Adrenal gland (tissue), 12 donors: Measurements from ENCODE around the gene GNMT. TPM values are rescaled to one million over a fixed set of nuclear protein-coding genes. Genes with fewer than 3 reads are reported as not detected.
A peak's percentile ranks its signal among the peaks of the same experiment; 100 is the strongest.

Source experiments
- DNase-seq, 7 donors: peaks; one replicate each; pipeline ENCODE4 v3.0.0-alpha.2; 2019 to 2020
- H3K27ac ChIP-seq, 5 donors: fragments of 200-600 bp; sonication (generic) in 4 of 5; 1 replicate in 3 of 5; 2 replicates in 2 of 5; pipeline versions ENCODE4 v1.5.1 to v1.8.0; 2016 to 2020; ENCODE audit warnings: mild to moderate bottlenecking in 1 of 5
- H3K27me3 ChIP-seq: fragments of 200-600 bp; 2 replicates; pipeline ENCODE4 v1.8.0; 2021
- H3K36me3 ChIP-seq, 2 donors: fragments of 200-600 bp; replicated peaks in 1 of 2; 1 replicate in 1 of 2; 2 replicates in 1 of 2; pipeline versions ENCODE4 v1.5.1 to v1.8.0; 2018 to 2022
- H3K4me1 ChIP-seq, 2 donors: fragments of 200-600 bp; replicated peaks in 1 of 2; 1 replicate in 1 of 2; 2 replicates in 1 of 2; pipeline versions ENCODE4 v1.5.1 to v1.8.0; 2018 to 2021
- H3K4me3 ChIP-seq, 4 donors: fragments of 200-600 bp; sonication (generic) in 3 of 4; one replicate each; pipeline ENCODE4 v1.5.1; 2016 to 2018
- H3K9me3 ChIP-seq, 3 donors: fragments of 200-600 bp; sonication (generic) in 1 of 3; replicated peaks in 1 of 3; 1 replicate in 2 of 3; 2 replicates in 1 of 3; pipeline versions ENCODE4 v1.5.1 to v1.8.0; 2016 to 2021
- CTCF ChIP-seq, 6 experiments: fragments of 450-650 bp in 4 of 6; fragments of 200-600 bp in 2 of 6; sonication (generic) in 1 of 6; IDR thresholded peaks; 1 replicate in 5 of 6; 2 replicates in 1 of 6; pipeline versions ENCODE4 v1.5.1 to v1.8.0; 2016 to 2021; ENCODE audit warnings: antibody characterized with exemption in 6 of 6, mild to moderate bottlenecking in 2 of 6, moderate library complexity in 1 of 6
- POLR2A ChIP-seq, 2 donors: fragments of 450-650 bp; IDR thresholded peaks; one replicate each; pipeline ENCODE4 v1.6.1; 2017; ENCODE audit warnings: antibody characterized with exemption in 2 of 2, mild to moderate bottlenecking in 2 of 2, moderate library complexity in 1 of 2
- WGBS, 4 donors: extraction: QIAGEN DNeasy Blood & Tissue Kit in 2 of 4; methylation state at CpG; one replicate each; pipeline versions ENCODE4 v1.1.5 to v1.1.7; 2013 to 2017; 5-methylcytosine and 5-hydroxymethylcytosine counted together
- intact Hi-C, 2 donors: fragments of 100-400 bp; cut with DNase I; formaldehyde crosslinking; loops; one replicate each; pipeline versions ENCODE4 v1.14.1 to v1.15.0; 2022 to 2023
- polyA plus RNA-seq, 3 donors: library from polyadenylated mRNA; stranded (reverse); fragments of 200-250 nt in 2 of 3; fragments of 350-450 nt in 1 of 3; fragmentation: Illumina TruSeq in 1 of 3; extraction: RNeasy Lipid Tissue Mini Kit (QIAGEN cat#74804) in 1 of 3; gene quantifications; one replicate each; pipeline ENCODE4 v1.2.3, GENCODE V29; 2013 to 2014
- total RNA-seq, 9 donors: library from RNA; depleted of rRNA in 4 of 9; stranded (reverse); fragments of >200 nt in 4 of 9; fragments of 120-200 nt in 1 of 9; fragmentation: NEBNext Ultra II Directional in 1 of 9; extraction: Animal tissue kit (Norgen Biotek cat#: 25700) in 1 of 9; gene quantifications; one replicate each; pipeline versions ENCODE4 v1.1.0 to v1.2.4, GENCODE V29; 2013 to 2023
- donor health status: healthy with polysubstance abuse.
- donor health status: Bipolar disorder and iron deficiency.
- donor health status: DM: yes; HTN: yes; CAD: no.
- donor health status: DM: no; HTN: no; CAD: no.
- donor health status: DM: no; HTN: no; CAD: no.
- donor health status: DM: yes; HTN: yes; CAD: no.

GNMT gene
- total and polyA plus RNA-seq, 12 donors, result 0.28 to 4.4 (median 0.53) TPM; not detected in 4

GRCh38 chr6:43001843-43002242, 41.3 kb downstream of the GNMT start:
- no peaks in the 10 kb centered on the region for H3K27me3 ChIP-seq
- no peak for DNase-seq
- no peaks in the 10 kb centered on the region for H3K4me1 ChIP-seq
- 94 to 96% (median 96%) methylated on average over 8 of the region's 8 CpGs for WGBS, 4 donors
- no peaks in the 10 kb centered on the region for H3K9me3 ChIP-seq
- intact Hi-C loops, result no loop called here
- no peak for TF ChIP-seq CTCF (IDR thresholded peaks at IDR 0.05)
- TF ChIP-seq POLR2A (IDR thresholded peaks at IDR 0.05), result no peak
- no peak overlapping the region for H3K27ac ChIP-seq
- no peak overlapping the region for H3K4me3 ChIP-seq
- peaks cover 0 to 4% of the 10 kb centered on the region in 2 donors for H3K36me3 ChIP-seq

- 80 to 92% (median 89%) methylated on average over 5 of the region's 5 CpGs for WGBS, 4 donors
- H3K36me3 ChIP-seq, result peaks cover 0 to 44% of the 10 kb centered on the region in 2 donors
- H3K27ac ChIP-seq, result no peak overlapping the region
- TF ChIP-seq CTCF (IDR thresholded peaks at IDR 0.05) (no peak), POLR2A (IDR thresholded peaks at IDR 0.05) (no peak)
- no peaks in the 10 kb centered on the region for H3K9me3 ChIP-seq
- H3K4me3 ChIP-seq, result no peak overlapping the region
- no peaks in the 10 kb centered on the region for H3K4me1 ChIP-seq
- intact Hi-C loops, result no loop called here
- H3K27me3 ChIP-seq, result no peaks in the 10 kb centered on the region
- DNase-seq, result no peak
These were observed 45.3 kb downstream of the GNMT start for GRCh38 chr6:43005844-43006243.

- intact Hi-C loops, result no loop called here
- Histone ChIP-seq H3K36me3 (peaks cover 0 to 48% of the 10 kb centered on the region in 2 donors), H3K27ac (no peak overlapping the region), H3K4me1 (no peaks in the 10 kb centered on the region), H3K27me3 (no peaks in the 10 kb centered on the region), H3K9me3 (no peaks in the 10 kb centered on the region), H3K4me3 (no peak overlapping the region)
- DNase-seq, result no peak
- 91 to 95% (median 93%) methylated on average over 7 to 11 of the region's 11 CpGs for WGBS, 4 donors
- TF ChIP-seq CTCF (IDR thresholded peaks at IDR 0.05) (no peak), POLR2A (IDR thresholded peaks at IDR 0.05) (no peak)
These were observed 45.7 kb downstream of the GNMT start for GRCh38 chr6:43006251-43006650.

GRCh38 chr6:43007126-43007525, 46.6 kb downstream of the GNMT start:
- Histone ChIP-seq H3K4me1 (peaks cover 0 to 4% of the 10 kb centered on the region in 2 donors), H3K36me3 (peaks cover 0 to 57% of the 10 kb centered on the region in 2 donors), H3K27ac (no peak overlapping the region), H3K27me3 (no peaks in the 10 kb centered on the region), H3K4me3 (no peak overlapping the region), H3K9me3 (no peaks in the 10 kb centered on the region)
- intact Hi-C loops, result no loop called here
- TF ChIP-seq POLR2A (IDR thresholded peaks at IDR 0.05), result no peak
- WGBS, 4 donors, result 82 to 94% (median 91%) methylated on average over 6 to 9 of the region's 9 CpGs
- DNase-seq, result no peak

GRCh38 chr6:43009124-43009523, 48.6 kb downstream of the GNMT start:
- intact Hi-C loops, result no loop called here
- peaks cover 0 to 16% of the 10 kb centered on the region in 2 donors for H3K4me1 ChIP-seq
- H3K36me3 ChIP-seq, result peaks cover 0 to 59% of the 10 kb centered on the region in 2 donors
- H3K9me3 ChIP-seq, result no peaks in the 10 kb centered on the region
- no peak for TF ChIP-seq POLR2A (IDR thresholded peaks at IDR 0.05)
- peak in 5 of 6 experiments; percentile 22 to 36 (median 30) for TF ChIP-seq CTCF (IDR thresholded peaks at IDR 0.05)
- DNase-seq, result peak in 5 of 7 donors; percentile 31 to 77 (median 45)
- H3K4me3 ChIP-seq, result no peak overlapping the region
- H3K27me3 ChIP-seq, result no peaks in the 10 kb centered on the region
- H3K27ac ChIP-seq, result no peak overlapping the region
- 59 to 76% (median 68%) methylated on average over 4 to 6 of the region's 6 CpGs for WGBS, 4 donors
